Neutrophil (primary cell): ENCODE data around the gene SLC11A2.
"Not testable (repeated sequence)": the region's sequence is repeated elsewhere in the genome, so short reads cannot be mapped to it uniquely, and the experiment has no call there.

ENCODE experiments used
- H3K27ac ChIP-seq: fragments of 200-600 bp; sonication (generic); 2 replicates; pipeline ENCODE4 v1.5.1; 2016; ENCODE audit warnings: mild to moderate bottlenecking, moderate library complexity
- H3K27me3 ChIP-seq: fragments of 200-600 bp; sonication (generic); 2 replicates; pipeline ENCODE4 v1.6.0; 2016; ENCODE audit warnings: mild to moderate bottlenecking
- H3K36me3 ChIP-seq: fragments of 200-600 bp; sonication (generic); 2 replicates; pipeline ENCODE4 v1.5.1; 2017
- H3K4me1 ChIP-seq, 2 experiments: fragments of 200-600 bp in 1 of 2; sonication (generic) in 1 of 2; 1 replicate in 1 of 2; 2 replicates in 1 of 2; pipeline versions ENCODE4 v1.5.1 to v1.6.1; 2013 to 2016; ENCODE audit warnings: low read depth in 1 of 2, low read length in 1 of 2, mild to moderate bottlenecking in 1 of 2, moderate library complexity in 1 of 2; ENCODE audit not compliant: control insufficient read depth in 1 of 2, insufficient read depth in 1 of 2
- H3K4me3 ChIP-seq, 2 experiments: fragments of 200-600 bp in 1 of 2; sonication (generic) in 1 of 2; 1 replicate in 1 of 2; 2 replicates in 1 of 2; pipeline ENCODE4 v1.5.1; 2013 to 2016; ENCODE audit warnings: low read depth in 1 of 2, low read length in 1 of 2, mild to moderate bottlenecking in 1 of 2, moderate library complexity in 1 of 2
- H3K9me3 ChIP-seq: fragments of 200-600 bp; sonication (generic); 2 replicates; pipeline ENCODE4 v1.5.1; 2016
- CTCF ChIP-seq: fragments of 200-600 bp; sonication (generic); IDR thresholded peaks from 2 replicates; pipeline ENCODE4 v1.5.1; 2016; ENCODE audit warnings: antibody characterized with exemption

SLC11A2 gene

GRCh38 chr12:50933459-50934124 lies 92.6 kb downstream of the SLC11A2 start:
- Histone ChIP-seq H3K4me1 (peaks cover 39 to 41% of the 10 kb centered on the region in 2 experiments), H3K36me3 (no peaks in the 10 kb centered on the region), H3K9me3 (no peaks in the 10 kb centered on the region), H3K27me3 (no peaks in the 10 kb centered on the region), H3K27ac (peak overlapping the region; percentile 64), H3K4me3 (no peak overlapping the region)
- TF ChIP-seq CTCF, result no peak

GRCh38 chr12:50932787-50933280 lies 93.3 kb downstream of the SLC11A2 start:
- Histone ChIP-seq H3K4me3 (peak overlapping the region in 1 of 2 experiments; percentile 3), H3K9me3 (no peaks in the 10 kb centered on the region), H3K27me3 (no peaks in the 10 kb centered on the region), H3K27ac (peak overlapping the region; percentile 30), H3K36me3 (no peaks in the 10 kb centered on the region), H3K4me1 (peaks cover 46 to 49% of the 10 kb centered on the region in 2 experiments)
- no peak for TF ChIP-seq CTCF

- not testable (repeated sequence) for H3K9me3 ChIP-seq, H3K27ac ChIP-seq, H3K4me3 ChIP-seq, H3K27me3 ChIP-seq, H3K36me3 ChIP-seq
- peaks cover 61% of the 10 kb centered on the region in 2 experiments for H3K4me1 ChIP-seq
Measured at GRCh38 chr12:50930477-50930876, 95.7 kb downstream of the SLC11A2 start.

GRCh38 chr12:50929831-50930230 lies 96.4 kb downstream of the SLC11A2 start:
- H3K4me3 ChIP-seq, result no peak overlapping the region
- peaks cover 61% of the 10 kb centered on the region in 2 experiments for H3K4me1 ChIP-seq
- no peaks in the 10 kb centered on the region for H3K9me3 ChIP-seq
- H3K36me3 ChIP-seq, result no peaks in the 10 kb centered on the region
- no peaks in the 10 kb centered on the region for H3K27me3 ChIP-seq
- no peak overlapping the region for H3K27ac ChIP-seq
- TF ChIP-seq CTCF, result no peak
